NCI-H1105 treated with DMSO at 0.1 percent for 48 hours (cell line): ENCODE results near the gene PUM2.
A peak's percentile ranks its signal among the peaks of the same experiment; 100 is the strongest.

Source experiments
- DNase-seq: peaks from one replicate; lab custom pipeline; 2025; lab: John Stamatoyannopoulos, UW

Gene PUM2

GRCh38 chr2:20215183-20216040 is 135.2 kb downstream of the PUM2 start:
- DNase-seq: no peak

GRCh38 chr2:20214566-20215182 is 136.0 kb downstream of the PUM2 start:
- DNase-seq: no peak

GRCh38 chr2:20213651-20214565 is 136.7 kb downstream of the PUM2 start:
- DNase-seq: peak; percentile 77

- no peak for DNase-seq
Observed at GRCh38 chr2:20212871-20213503, 137.7 kb downstream of the PUM2 start.

- DNase-seq: no peak
Observed at GRCh38 chr2:20212459-20212870, 138.2 kb downstream of the PUM2 start.

GRCh38 chr2:20211860-20212458 is 138.7 kb downstream of the PUM2 start:
- DNase-seq: no peak

DNA sequence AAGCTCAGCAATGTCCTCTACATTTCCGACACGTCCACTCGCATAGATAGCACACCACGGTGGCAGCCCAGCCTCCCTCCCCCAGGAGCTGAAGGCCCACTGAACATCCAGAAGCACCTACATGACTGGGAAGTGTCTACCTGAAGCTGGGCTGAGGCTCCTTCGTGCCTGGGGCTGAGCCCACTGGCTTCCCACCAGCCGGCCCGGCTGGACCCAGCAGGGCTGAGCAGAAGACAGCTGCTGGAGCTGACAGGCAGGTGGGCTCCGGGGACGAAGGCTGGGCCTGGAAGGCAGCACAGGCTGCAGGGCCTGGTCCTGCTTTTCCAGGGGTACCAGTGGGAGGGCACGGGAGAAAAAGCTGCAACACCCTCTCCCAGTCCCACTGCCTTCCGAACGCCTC is 139.2 kb downstream of the PUM2 start:
- DNase-seq: no peak

DNA sequence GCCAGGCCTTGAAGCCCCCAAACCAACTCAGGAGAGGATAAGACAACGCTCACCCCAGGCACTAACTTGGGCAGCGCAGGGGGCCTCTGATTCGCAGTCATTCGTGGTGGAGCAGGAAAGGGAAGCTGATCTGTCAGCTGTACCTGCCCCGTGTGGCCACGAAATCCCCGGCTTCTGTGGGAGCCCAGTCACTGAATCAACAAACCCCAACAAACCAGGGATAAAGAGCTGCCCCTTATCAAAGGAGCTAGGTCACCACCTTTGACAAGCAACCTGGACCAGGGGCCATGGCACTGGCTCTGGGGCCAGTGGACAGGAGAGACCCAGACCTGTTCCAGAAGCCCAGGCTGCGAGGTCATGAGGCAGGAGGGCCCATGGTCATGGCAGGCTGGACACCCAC is 140.2 kb downstream of the PUM2 start:
- no peak for DNase-seq

GRCh38 chr2:20209373-20210109 is 141.1 kb downstream of the PUM2 start:
- no peak for DNase-seq

- DNase-seq: no peak
Observed at GRCh38 chr2:20208476-20208859, 142.2 kb downstream of the PUM2 start.

GRCh38 chr2:20207051-20207450 is 143.6 kb downstream of the PUM2 start:
- no peak for DNase-seq

GRCh38 chr2:20205915-20206524 is 144.6 kb downstream of the PUM2 start:
- no peak for DNase-seq

DNA sequence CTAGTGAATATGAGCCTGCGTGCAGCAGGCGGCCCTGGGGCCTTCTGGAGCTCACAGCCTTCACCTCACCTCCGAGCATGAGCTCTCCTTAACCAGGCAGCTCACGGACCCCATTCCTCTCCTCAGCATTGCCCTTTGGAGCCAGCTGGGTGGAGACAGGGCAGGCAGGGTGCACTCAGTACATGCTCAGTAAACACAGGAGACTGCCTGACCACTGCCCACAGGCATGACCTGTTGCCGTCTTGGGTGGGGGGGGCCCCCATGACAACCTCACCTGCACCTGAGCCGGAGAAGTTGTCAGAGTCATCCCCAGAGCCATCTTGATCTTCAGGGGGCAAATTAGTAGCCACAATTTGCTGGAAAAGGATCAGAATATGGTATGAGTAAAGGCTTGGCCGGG is 145.6 kb downstream of the PUM2 start:
- no peak for DNase-seq

DNA sequence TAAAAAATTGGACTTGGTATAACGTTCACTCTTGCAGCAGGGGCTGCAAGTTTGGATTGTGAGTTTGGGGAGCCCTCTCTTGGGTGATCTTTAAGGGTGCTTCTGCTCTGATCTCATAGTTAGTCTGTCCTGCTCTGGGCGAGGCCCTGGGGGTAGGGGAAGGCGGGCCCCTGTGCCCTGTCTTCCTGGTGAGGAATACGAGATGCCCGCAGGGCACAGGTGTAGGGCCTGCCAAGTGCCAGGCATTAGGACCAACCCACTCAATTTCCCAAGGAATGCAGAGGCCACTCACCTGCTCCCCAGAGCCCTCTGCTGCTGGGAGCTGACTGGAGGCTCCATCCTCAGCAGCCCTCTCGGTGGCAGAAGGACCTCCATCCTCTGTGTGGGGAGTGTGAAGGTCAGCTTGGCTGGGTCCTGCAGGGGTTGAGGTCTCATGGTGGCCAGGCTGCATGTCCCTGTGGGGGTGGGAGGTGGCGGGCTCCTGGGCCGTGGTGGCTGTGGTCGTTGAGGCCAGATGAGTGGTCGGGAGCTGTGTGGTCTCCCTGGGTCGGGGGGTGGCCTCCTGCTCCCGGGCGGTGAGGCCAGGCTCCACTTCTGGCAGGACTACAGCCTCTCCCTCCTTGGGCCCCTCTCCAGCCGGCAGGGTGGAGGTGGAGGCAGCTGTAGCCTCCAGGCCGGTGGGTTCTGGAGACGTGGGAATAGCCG is 147.0 kb downstream of the PUM2 start:
- DNase-seq: no peak

DNA sequence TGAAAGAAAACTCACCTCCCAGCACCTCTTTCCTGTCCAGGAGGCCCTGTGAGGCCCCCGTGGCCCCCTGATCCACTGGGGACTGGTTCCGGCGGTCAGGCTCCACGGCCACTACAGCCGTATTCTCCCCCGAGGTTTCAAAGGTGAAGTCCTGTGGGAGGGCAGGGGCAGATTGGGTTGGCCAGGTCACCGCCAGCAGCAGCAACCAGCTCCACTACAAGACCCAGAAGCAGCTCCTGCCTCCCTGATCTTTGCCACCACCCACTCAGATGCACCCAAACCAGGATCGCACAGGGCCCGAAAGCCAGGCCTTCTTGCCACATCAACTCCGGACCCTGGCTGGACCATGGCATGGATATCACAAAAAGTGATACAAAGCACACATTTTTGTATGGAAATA is 147.6 kb downstream of the PUM2 start:
- DNase-seq: no peak

DNA sequence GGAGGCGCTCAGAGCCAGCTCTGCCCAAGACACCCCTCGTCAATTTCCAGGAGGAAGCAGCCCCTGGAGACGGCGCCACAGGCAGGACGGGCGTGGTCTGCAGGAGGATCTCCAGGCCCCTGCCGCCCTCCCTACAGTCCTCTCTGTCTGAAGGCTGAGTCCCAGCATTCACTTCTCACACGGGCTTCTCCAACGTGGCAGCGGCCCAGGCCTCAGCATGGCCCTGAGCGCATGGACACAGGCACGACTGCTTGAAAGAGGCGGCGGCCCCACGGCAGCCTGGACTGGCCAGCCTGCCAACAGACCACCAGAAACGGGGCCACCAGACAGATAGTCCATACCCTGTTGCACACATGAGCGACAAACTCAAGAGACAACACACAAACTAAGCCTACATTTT is 149.0 kb downstream of the PUM2 start:
- DNase-seq: no peak

DNA sequence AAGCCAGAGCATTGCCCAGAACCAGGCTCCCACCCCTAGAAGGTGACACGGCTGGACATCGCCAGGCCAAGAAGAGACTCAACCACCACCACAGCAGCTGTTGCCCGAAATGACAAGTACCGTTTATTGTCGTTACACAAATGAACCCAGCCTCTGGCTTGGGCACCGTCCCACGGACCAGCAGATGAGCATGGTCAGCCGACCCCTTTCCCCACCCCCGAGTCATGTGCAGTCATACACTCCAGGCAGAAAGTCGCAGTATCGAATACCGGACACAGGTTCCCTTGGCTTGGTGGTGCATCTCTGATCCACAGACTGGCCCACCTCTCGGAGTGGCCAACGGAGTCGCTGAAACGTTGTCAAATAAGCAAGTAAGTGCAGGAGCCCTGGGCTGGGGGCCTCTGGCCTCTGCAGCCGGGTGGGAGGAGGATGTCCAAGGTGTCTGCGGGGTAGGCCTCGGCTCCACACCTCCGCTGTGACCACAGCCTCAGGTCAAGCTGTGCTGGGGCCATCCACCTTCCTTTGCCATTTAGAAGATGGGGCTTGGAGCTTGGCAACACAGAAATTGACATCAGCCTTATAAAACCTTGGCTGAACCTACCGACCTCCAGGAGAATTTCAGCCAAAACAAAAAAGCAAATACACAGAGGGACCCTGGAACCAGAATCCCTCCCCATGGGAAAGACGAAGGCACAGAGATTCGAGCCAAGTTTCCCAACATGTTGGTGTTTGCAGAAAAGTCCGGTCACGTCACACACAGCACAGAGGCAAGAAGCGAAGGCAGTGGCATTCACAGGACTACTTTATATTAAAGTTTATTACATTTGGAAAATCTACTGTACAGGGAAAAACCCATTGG is 149.7 kb downstream of the PUM2 start:
- no peak for DNase-seq

DNA sequence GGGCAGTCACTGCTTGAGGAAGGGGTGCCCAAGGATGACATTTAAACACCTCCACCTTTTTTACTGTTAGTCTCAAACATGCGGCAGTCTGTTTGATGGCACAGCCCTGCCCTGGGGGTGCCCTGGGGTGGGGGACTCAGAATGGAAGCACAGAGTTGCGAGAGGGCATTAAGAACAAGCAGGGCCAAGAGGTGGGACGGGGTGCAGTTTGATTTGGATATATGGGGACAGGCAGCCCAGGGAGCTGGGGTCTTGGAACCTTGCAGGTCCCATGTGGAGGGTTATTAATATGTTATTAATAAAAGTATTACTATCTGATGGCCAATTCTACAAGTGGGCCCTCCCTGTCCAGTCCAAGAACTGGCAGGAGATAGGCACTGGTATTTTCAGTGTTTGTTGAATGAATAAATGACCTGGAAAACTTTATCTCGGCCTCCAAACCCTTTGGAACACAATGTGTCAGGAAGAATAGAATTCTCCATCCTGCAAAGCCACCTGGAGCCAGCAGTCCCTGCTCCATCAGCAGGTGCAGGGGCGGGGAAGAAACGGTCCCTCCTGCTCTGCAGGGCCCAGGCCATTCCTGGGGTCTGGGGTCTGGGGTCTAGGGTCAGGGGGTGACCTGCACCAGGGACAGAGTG is 150.9 kb downstream of the PUM2 start:
- DNase-seq: no peak
